Epithelial cell of esophagus (primary cell): Measurements from ENCODE around the gene ROBO1.

Experiments
- DNase-seq: peaks from one replicate; pipeline ENCODE4 v3.0.0; 2010; ENCODE audit warnings: low read depth
- H3K4me3 ChIP-seq: 2 replicates; pipeline ENCODE4 v1.5.1; 2011; ENCODE audit warnings: mild to moderate bottlenecking, low read length, control low read depth
- TF ChIP-seq, protein P1 (sequence below): IDR thresholded peaks from 2 replicates; pipeline ENCODE4 v1.5.1; 2011; ENCODE audit warnings: low read depth, mild to moderate bottlenecking, low read length, control low read depth, inconsistent platforms; ENCODE audit not compliant: insufficient read depth; ENCODE audit errors: missing control alignments

The ROBO1 gene

GRCh38 chr3:79415356-79415755 is 352.4 kb downstream of the ROBO1 start:
- no peak overlapping the region for H3K4me3 ChIP-seq
- TF ChIP-seq, protein P1, sequence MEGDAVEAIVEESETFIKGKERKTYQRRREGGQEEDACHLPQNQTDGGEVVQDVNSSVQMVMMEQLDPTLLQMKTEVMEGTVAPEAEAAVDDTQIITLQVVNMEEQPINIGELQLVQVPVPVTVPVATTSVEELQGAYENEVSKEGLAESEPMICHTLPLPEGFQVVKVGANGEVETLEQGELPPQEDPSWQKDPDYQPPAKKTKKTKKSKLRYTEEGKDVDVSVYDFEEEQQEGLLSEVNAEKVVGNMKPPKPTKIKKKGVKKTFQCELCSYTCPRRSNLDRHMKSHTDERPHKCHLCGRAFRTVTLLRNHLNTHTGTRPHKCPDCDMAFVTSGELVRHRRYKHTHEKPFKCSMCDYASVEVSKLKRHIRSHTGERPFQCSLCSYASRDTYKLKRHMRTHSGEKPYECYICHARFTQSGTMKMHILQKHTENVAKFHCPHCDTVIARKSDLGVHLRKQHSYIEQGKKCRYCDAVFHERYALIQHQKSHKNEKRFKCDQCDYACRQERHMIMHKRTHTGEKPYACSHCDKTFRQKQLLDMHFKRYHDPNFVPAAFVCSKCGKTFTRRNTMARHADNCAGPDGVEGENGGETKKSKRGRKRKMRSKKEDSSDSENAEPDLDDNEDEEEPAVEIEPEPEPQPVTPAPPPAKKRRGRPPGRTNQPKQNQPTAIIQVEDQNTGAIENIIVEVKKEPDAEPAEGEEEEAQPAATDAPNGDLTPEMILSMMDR, result no peak
- peak; percentile 7 for DNase-seq

GRCh38 chr3:79414806-79415205 is 353.0 kb downstream of the ROBO1 start:
- peak; percentile 78 for DNase-seq
- TF ChIP-seq, protein P1, result no peak
- no peak overlapping the region for H3K4me3 ChIP-seq

GRCh38 chr3:79414035-79414434 is 353.8 kb downstream of the ROBO1 start:
- TF ChIP-seq, protein P1, result no peak
- H3K4me3 ChIP-seq, result no peak overlapping the region
- DNase-seq, result no peak

DNA sequence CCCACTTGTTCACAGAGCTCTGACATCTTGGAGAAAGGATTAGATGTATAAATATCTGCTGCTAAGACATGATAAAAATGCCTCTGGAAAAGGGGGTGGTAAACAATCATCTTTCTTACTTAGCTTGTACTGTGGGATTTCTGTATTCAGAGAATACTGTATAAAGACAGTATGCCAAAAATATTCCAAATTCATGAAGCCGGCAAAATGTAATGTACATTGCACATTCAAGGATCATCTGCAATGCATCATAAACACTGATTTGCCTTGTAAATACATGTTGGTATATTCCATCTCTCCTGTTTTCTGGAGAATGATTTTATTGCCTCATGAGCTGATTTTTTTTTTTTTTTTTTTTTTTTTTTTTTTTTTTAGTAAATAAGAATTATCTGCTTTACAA is 355.3 kb downstream of the ROBO1 start:
- TF ChIP-seq, protein P1, result no peak
- no peak for DNase-seq
- H3K4me3 ChIP-seq, result no peak overlapping the region

DNA sequence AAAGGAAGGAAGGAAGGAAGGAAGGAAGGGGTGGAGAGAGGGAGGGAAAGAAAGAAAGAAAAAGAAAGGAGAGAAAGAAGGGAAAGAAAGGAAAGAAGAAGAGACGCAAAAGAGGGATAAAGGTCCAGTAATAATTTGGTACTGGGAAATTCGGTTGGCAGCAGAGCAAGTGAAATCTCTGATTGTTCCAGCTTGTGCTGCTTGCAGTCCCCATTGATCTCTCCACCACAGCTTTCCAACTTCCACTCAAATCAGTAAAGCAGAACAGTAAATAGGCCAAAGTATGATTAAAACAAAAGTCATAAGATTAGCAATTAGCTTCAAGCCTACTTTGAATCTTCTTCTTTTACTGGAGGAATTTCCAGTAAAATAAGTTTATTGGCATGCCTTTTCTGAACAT is 357.2 kb downstream of the ROBO1 start:
- TF ChIP-seq, protein P1, result no peak
- no peak overlapping the region for H3K4me3 ChIP-seq
- no peak for DNase-seq

DNA sequence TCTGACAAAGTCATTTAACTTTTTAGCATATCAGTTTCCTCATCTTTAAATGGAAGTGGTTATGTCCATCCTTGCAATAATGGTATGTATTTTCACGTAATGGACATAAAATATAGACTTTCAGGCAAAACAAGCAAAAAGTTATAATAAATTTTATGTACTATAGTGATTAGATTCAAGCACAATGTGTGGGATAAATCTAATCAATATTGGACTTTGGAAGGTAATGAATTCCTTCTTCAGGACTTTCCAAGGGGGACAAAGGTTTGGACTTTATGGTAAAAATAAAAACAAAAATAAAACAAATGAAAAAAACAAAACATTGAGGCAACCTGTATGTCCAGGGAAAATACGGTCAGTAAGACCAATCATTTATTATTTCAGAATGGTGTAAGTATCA is 357.7 kb downstream of the ROBO1 start:
- no peak for DNase-seq
- TF ChIP-seq, protein P1, result no peak
- H3K4me3 ChIP-seq, result no peak overlapping the region

GRCh38 chr3:79406175-79406574 is 361.6 kb downstream of the ROBO1 start:
- TF ChIP-seq, protein P1, result peak; percentile 49
- H3K4me3 ChIP-seq, result no peak overlapping the region
- DNase-seq, result peak; percentile 19
